KMS-11 (cell line): ENCODE results near the gene GRPR.

ENCODE experiments used
- H2AFZ ChIP-seq: fragments of 200-600 bp; sonication (generic); 2 replicates; pipeline ENCODE4 v1.6.1; 2016; ENCODE audit warnings: antibody characterized with exemption, mixed run types, low read depth
- H3K27ac ChIP-seq: fragments of 200-600 bp; sonication (generic); 2 replicates; pipeline ENCODE4 v1.6.1; 2016; ENCODE audit warnings: mild to moderate bottlenecking, mixed run types
- H3K27me3 ChIP-seq: fragments of 200-600 bp; sonication (generic); 2 replicates; pipeline ENCODE4 v1.6.1; 2017; ENCODE audit warnings: mild to moderate bottlenecking, low read depth, mixed run types, moderate library complexity; ENCODE audit not compliant: insufficient read depth
- H3K36me3 ChIP-seq: fragments of 200-600 bp; sonication (generic); 2 replicates; pipeline ENCODE4 v1.6.1; 2017; ENCODE audit warnings: mild to moderate bottlenecking, mixed run types; ENCODE audit not compliant: insufficient read depth
- H3K4me1 ChIP-seq: fragments of 200-600 bp; sonication (generic); 2 replicates; pipeline ENCODE4 v1.6.1; 2016; ENCODE audit warnings: mild to moderate bottlenecking, low read depth, mixed run types; ENCODE audit not compliant: poor library complexity, severe bottlenecking
- H3K4me2 ChIP-seq: fragments of 200-600 bp; sonication (generic); 2 replicates; pipeline ENCODE4 v1.7.0; 2016; ENCODE audit warnings: mild to moderate bottlenecking, mixed run types
- H3K4me3 ChIP-seq: fragments of 200-600 bp; sonication (generic); IDR thresholded peaks from 2 replicates; pipeline ENCODE4 v1.6.1; 2017; ENCODE audit warnings: low read depth, low read length, mixed read lengths; ENCODE audit not compliant: insufficient read depth
- H3K79me2 ChIP-seq: fragments of 200-600 bp; sonication (generic); 2 replicates; pipeline ENCODE4 v1.6.1; 2016; ENCODE audit warnings: low read depth, mixed run types; ENCODE audit not compliant: insufficient read depth
- H3K9ac ChIP-seq: fragments of 200-600 bp; sonication (generic); 2 replicates; pipeline ENCODE4 v1.6.1; 2016; ENCODE audit warnings: mild to moderate bottlenecking, mixed run types
- H4K20me1 ChIP-seq: fragments of 200-600 bp; sonication (generic); 2 replicates; pipeline ENCODE4 v1.6.1; 2016; ENCODE audit warnings: mild to moderate bottlenecking, mixed run types; ENCODE audit not compliant: insufficient read depth
- TF ChIP-seq, protein P1 (sequence below): fragments of 200-600 bp; sonication (generic); conservative IDR thresholded peaks from 2 replicates; pipeline ENCODE4 v1.6.1; 2017; ENCODE audit warnings: low read depth, mild to moderate bottlenecking, antibody characterized with exemption, low read length, moderate library complexity, mixed read lengths

Gene GRPR

DNA sequence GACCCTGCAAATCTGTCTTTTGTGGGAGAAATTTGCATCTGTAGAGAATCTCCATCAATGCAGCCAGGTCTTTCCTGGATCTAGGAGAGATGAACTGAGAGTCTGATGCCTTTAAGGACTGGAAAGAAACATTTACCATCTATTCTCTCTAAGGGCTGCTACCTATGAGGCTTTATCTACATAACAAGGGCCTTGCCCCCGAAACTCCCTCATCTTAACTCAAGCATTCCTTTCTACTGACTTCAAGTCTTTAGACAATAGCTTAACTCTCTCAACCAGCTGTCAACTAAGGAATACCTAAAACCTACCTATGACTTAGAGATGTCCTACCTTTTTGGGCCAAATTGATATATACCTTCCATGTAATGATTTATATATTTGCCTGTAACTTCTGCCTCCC is 76.0 kb downstream of the GRPR start:
- Histone ChIP-seq H3K27me3 (no peaks in the 10 kb centered on the region), H3K4me3 (no peak overlapping the region), H3K27ac (no peak overlapping the region)

DNA sequence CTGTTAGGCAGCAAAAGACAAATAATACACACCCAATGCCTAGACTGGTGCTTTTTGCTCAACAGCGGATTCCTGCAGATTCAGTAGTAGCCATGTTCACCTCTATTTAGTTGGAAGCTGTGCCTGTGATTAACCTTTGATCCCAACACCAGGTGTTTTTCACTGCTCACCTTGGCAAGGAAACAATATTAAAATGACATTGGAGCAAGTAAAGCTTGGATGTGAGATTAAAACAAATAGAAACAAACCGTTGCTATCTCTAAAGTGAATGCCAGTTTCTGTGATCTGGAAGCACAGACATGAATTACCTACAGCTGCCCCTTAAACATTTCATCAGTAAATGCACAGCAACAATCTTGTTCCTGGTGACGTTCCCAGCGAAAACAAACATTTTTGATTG is 79.6 kb downstream of the GRPR start:
- Histone ChIP-seq H2AFZ (no peak overlapping the region), H3K27ac (no peak overlapping the region), H4K20me1 (no peaks in the 10 kb centered on the region), H3K27me3 (no peaks in the 10 kb centered on the region), H3K4me1 (no peaks in the 10 kb centered on the region), H3K4me3 (no peak overlapping the region), H3K9ac (no peak overlapping the region), H3K4me2 (no peak overlapping the region), H3K36me3 (no peaks in the 10 kb centered on the region), H3K79me2 (no peaks in the 10 kb centered on the region)
- TF ChIP-seq, protein P1, sequence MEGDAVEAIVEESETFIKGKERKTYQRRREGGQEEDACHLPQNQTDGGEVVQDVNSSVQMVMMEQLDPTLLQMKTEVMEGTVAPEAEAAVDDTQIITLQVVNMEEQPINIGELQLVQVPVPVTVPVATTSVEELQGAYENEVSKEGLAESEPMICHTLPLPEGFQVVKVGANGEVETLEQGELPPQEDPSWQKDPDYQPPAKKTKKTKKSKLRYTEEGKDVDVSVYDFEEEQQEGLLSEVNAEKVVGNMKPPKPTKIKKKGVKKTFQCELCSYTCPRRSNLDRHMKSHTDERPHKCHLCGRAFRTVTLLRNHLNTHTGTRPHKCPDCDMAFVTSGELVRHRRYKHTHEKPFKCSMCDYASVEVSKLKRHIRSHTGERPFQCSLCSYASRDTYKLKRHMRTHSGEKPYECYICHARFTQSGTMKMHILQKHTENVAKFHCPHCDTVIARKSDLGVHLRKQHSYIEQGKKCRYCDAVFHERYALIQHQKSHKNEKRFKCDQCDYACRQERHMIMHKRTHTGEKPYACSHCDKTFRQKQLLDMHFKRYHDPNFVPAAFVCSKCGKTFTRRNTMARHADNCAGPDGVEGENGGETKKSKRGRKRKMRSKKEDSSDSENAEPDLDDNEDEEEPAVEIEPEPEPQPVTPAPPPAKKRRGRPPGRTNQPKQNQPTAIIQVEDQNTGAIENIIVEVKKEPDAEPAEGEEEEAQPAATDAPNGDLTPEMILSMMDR, result no peak

More for the DNA sequence above, 76.0 kb downstream of the GRPR start:
- Histone ChIP-seq H3K79me2 (no peaks in the 10 kb centered on the region), H3K36me3 (no peaks in the 10 kb centered on the region), H3K9ac (no peak overlapping the region), H3K4me1 (no peaks in the 10 kb centered on the region), H2AFZ (no peak overlapping the region), H4K20me1 (no peaks in the 10 kb centered on the region), H3K4me2 (no peak overlapping the region)
- TF ChIP-seq, protein P1, result no peak
